PC-9 (cell line): Measurements from ENCODE around the gene SLC18A2.

Source experiments
- CTCF ChIP-seq: fragments of 200-600 bp; sonication (generic); conservative IDR thresholded peaks from 2 replicates; pipeline ENCODE4 v1.6.1; 2017; ENCODE audit warnings: mixed run types, antibody characterized with exemption, mild to moderate bottlenecking, moderate library complexity
- EZH2 ChIP-seq: fragments of 200-600 bp; sonication (generic); IDR thresholded peaks from 2 replicates; pipeline ENCODE4 v1.8.0; 2017; ENCODE audit warnings: antibody characterized with exemption, low read depth

- TF ChIP-seq EZH2 (no peak), CTCF (no peak)
Measured at GRCh38 chr10:117260084-117260483, 19.2 kb downstream of the SLC18A2 start.
